Measurements from ENCODE around the gene CNST.
"Not testable (repeated sequence)": the region's sequence is repeated elsewhere in the genome, so short reads cannot be mapped to it uniquely, and the experiment has no call there.

The CNST gene

GRCh38 chr1:246629030-246629429, 62.8 kb downstream of the CNST start:
- FAIRE-seq, result no peak

- no peak for FAIRE-seq
These were observed 63.7 kb downstream of the CNST start for GRCh38 chr1:246629976-246630375.

- FAIRE-seq, result no peak
These were observed 65.2 kb downstream of the CNST start for GRCh38 chr1:246631426-246631825.

GRCh38 chr1:246632281-246633168, 66.3 kb downstream of the CNST start:
- FAIRE-seq, result no peak

- FAIRE-seq, result not testable (repeated sequence)
These were observed 68.4 kb downstream of the CNST start for GRCh38 chr1:246634659-246635058.

GRCh38 chr1:246638941-246639655, 72.8 kb downstream of the CNST start:
- FAIRE-seq, result no peak

GRCh38 chr1:246639732-246640131, 73.5 kb downstream of the CNST start:
- no peak for FAIRE-seq

GRCh38 chr1:246640747-246641146, 74.5 kb downstream of the CNST start:
- no peak for FAIRE-seq

GRCh38 chr1:246641394-246641793, 75.1 kb downstream of the CNST start:
- no peak for FAIRE-seq

GRCh38 chr1:246642719-246643118, 76.5 kb downstream of the CNST start:
- FAIRE-seq, result no peak

- no peak for FAIRE-seq
These were observed 80.9 kb downstream of the CNST start for GRCh38 chr1:246647113-246647512.

GRCh38 chr1:246647513-246647912, 81.3 kb downstream of the CNST start:
- no peak for FAIRE-seq

- FAIRE-seq, result no peak
These were observed 84.9 kb downstream of the CNST start for GRCh38 chr1:246651012-246651695.

GRCh38 chr1:246658567-246658966, 92.3 kb downstream of the CNST start:
- FAIRE-seq, result no peak

GRCh38 chr1:246659594-246660140, 93.4 kb downstream of the CNST start:
- no peak for FAIRE-seq

GRCh38 chr1:246661451-246661850, 95.2 kb downstream of the CNST start:
- no peak for FAIRE-seq

GRCh38 chr1:246667773-246668172, 101.5 kb downstream of the CNST start:
- FAIRE-seq, result no peak

- no peak for FAIRE-seq
These were observed 103.4 kb downstream of the CNST start for GRCh38 chr1:246669659-246670058.

- no peak for FAIRE-seq
These were observed 107.8 kb downstream of the CNST start for GRCh38 chr1:246674049-246674448.

- FAIRE-seq, result peak; percentile 60
These were observed 111.6 kb downstream of the CNST start for GRCh38 chr1:246677842-246678241.

- FAIRE-seq, result no peak
These were observed 112.8 kb downstream of the CNST start for GRCh38 chr1:246678816-246679793.

- no peak for FAIRE-seq
These were observed 113.5 kb downstream of the CNST start for GRCh38 chr1:246679794-246680177.

Data from colon (tissue), 2 donors.